B cell (primary cell): ENCODE measurements around the gene SEPTIN2. TPM values are rescaled to one million over a fixed set of nuclear protein-coding genes. Genes with fewer than 3 reads are reported as not detected.

ENCODE experiments used
- ATAC-seq: fragments of 200-7000 bp; cut with Tn5 transposase; one replicate; pipeline ENCODE4 v1.10.0; 2021; ENCODE audit warnings: low read depth, mild to moderate bottlenecking, moderate number of reproducible peaks, moderate library complexity
- CTCF ChIA-PET: fragments of 350-600 bp; sonication (Branson Sonifier 250); formaldehyde crosslinking; loops from one replicate; lab custom pipeline; 2021; ENCODE audit warnings: antibody characterized with exemption, inconsistent platforms; lab: Charles Lee
- POLR2A ChIA-PET: fragments of 350-600 bp; sonication (Branson Sonifier 250); formaldehyde crosslinking; loops from one replicate; lab custom pipeline; 2021; ENCODE audit warnings: antibody characterized with exemption; lab: Charles Lee
- DNase-seq: peaks from one replicate; pipeline ENCODE4 v3.0.0; 2013
- H2AFZ ChIP-seq: 2 replicates; pipeline ENCODE4 v1.6.1; 2012; ENCODE audit warnings: mild to moderate bottlenecking, low read depth, low read length; ENCODE audit not compliant: insufficient read depth, poor library complexity, severe bottlenecking
- H3K27ac ChIP-seq, 2 donors: 1 replicate in 1 of 2; 2 replicates in 1 of 2; pipeline ENCODE4 v1.5.1; 2012 to 2013; ENCODE audit warnings: low read length in 2 of 2, mild to moderate bottlenecking in 2 of 2, moderate library complexity in 1 of 2
- H3K27me3 ChIP-seq, 4 experiments: fragments of 200-600 bp in 1 of 4; sonication (generic) in 1 of 4; replicated peaks in 1 of 4; 1 replicate in 2 of 4; 2 replicates in 2 of 4; pipeline versions ENCODE4 v1.6.1 to v1.7.0; 2013 to 2016; ENCODE audit warnings: low read length in 3 of 4, mild to moderate bottlenecking in 2 of 4, mixed read lengths in 1 of 4, moderate library complexity in 1 of 4; ENCODE audit not compliant: insufficient read depth in 4 of 4, control insufficient read depth in 3 of 4; ENCODE audit errors: control extremely low read depth in 1 of 4
- H3K36me3 ChIP-seq, 2 experiments: replicated peaks in 1 of 2; 1 replicate in 1 of 2; 2 replicates in 1 of 2; pipeline versions ENCODE4 v1.6.1 to v1.7.1; 2013; ENCODE audit warnings: low read length in 1 of 2; ENCODE audit not compliant: insufficient read depth in 2 of 2, control insufficient read depth in 1 of 2; ENCODE audit errors: control extremely low read depth in 1 of 2, extremely low read depth in 1 of 2
- H3K4me1 ChIP-seq, 2 donors: fragments of 200-600 bp in 1 of 2; sonication (generic) in 1 of 2; 1 replicate in 1 of 2; 2 replicates in 1 of 2; pipeline versions ENCODE4 v1.5.1 to v1.6.1; 2013 to 2017; ENCODE audit warnings: low read length in 2 of 2; ENCODE audit not compliant: control insufficient read depth in 2 of 2, insufficient read depth in 2 of 2
- H3K4me2 ChIP-seq: replicated peaks from 2 replicates; pipeline ENCODE3; 2012; ENCODE audit warnings: mild to moderate bottlenecking, low read depth, low read length; ENCODE audit not compliant: poor library complexity, severe bottlenecking
- H3K4me3 ChIP-seq, 5 experiments: fragments of 200-600 bp in 1 of 5; sonication (generic) in 1 of 5; 1 replicate in 3 of 5; 2 replicates in 2 of 5; pipeline versions ENCODE4 v1.5.1 to v1.7.0; 2011 to 2016; ENCODE audit warnings: low read length in 4 of 5, mild to moderate bottlenecking in 4 of 5, low read depth in 2 of 5, control low read depth in 1 of 5, moderate library complexity in 1 of 5; ENCODE audit not compliant: insufficient read depth in 1 of 5; ENCODE audit errors: control extremely low read depth in 1 of 5, extremely low read depth in 1 of 5
- H3K79me2 ChIP-seq: fragments of 200-600 bp; sonication (generic); one replicate; pipeline ENCODE4 v1.6.0; 2016; ENCODE audit warnings: low read length; ENCODE audit not compliant: control insufficient read depth, insufficient read depth
- H3K9ac ChIP-seq: fragments of 200-600 bp; sonication (generic); 2 replicates; pipeline ENCODE4 v1.6.1; 2017; ENCODE audit warnings: mild to moderate bottlenecking, low read length, moderate library complexity
- H3K9me3 ChIP-seq, 3 donors: one replicate each; pipeline versions ENCODE4 v1.6.1 to v1.7.1; 2013; ENCODE audit warnings: low read length in 2 of 3; ENCODE audit not compliant: control insufficient read depth in 2 of 3, insufficient read depth in 1 of 3; ENCODE audit errors: control extremely low read depth in 1 of 3
- H4K20me1 ChIP-seq: 2 replicates; pipeline ENCODE4 v1.6.0; 2012; ENCODE audit warnings: mild to moderate bottlenecking, low read length; ENCODE audit not compliant: insufficient read depth, control insufficient read depth, poor library complexity, severe bottlenecking
- H3K27ac Mint-ChIP-seq: one replicate; pipeline ENCODE4 v1.8.0; 2021; ENCODE audit warnings: mixed read lengths
- H3K27me3 Mint-ChIP-seq: one replicate; pipeline ENCODE4 v1.8.0; 2021; ENCODE audit warnings: mixed read lengths
- H3K4me1 Mint-ChIP-seq: one replicate; pipeline ENCODE4 v1.8.0; 2021; ENCODE audit warnings: mixed read lengths
- H3K4me3 Mint-ChIP-seq: one replicate; pipeline ENCODE4 v1.8.0; 2021; ENCODE audit warnings: mixed read lengths
- H3K9me3 Mint-ChIP-seq: one replicate; pipeline ENCODE4 v1.8.0; 2022; ENCODE audit warnings: mixed read lengths; ENCODE audit not compliant: insufficient read depth
- EZH2 ChIP-seq: IDR thresholded peaks from 2 replicates; pipeline ENCODE4 v1.6.1; 2012; ENCODE audit warnings: borderline replicate concordance, low read depth, mild to moderate bottlenecking, moderate library complexity, low read length; ENCODE audit not compliant: insufficient read depth, poor library complexity, severe bottlenecking
- WGBS: methylation state at CpG from one replicate; pipeline ENCODE4 v1.1.5; 2013; ENCODE audit warnings: missing lambda C conversion rate; ENCODE audit not compliant: insufficient coverage; 5-methylcytosine and 5-hydroxymethylcytosine counted together
- intact Hi-C: fragments of 100-400 bp; cut with micrococcal nuclease; formaldehyde crosslinking; loops from one replicate; pipeline ENCODE4 v1.10.0; 2022
- polyA plus RNA-seq: library from polyadenylated mRNA; depleted of rRNA; stranded (reverse); fragments of >200 nt; gene quantifications from 2 replicates; pipeline ENCODE4 v1.2.3, GENCODE V29; 2012
- total RNA-seq, 2 donors: library from RNA; stranded (reverse); fragments of 120-200 nt in 1 of 2; gene quantifications; 1 replicate in 1 of 2; 2 replicates in 1 of 2; pipeline versions ENCODE4 v1.2.3 to v1.2.4, GENCODE V29; 2013 to 2022
- TF ChIP-seq, protein P1 (sequence below): fragments of 200-600 bp; IDR thresholded peaks from one replicate; pipeline ENCODE4 v1.8.0; 2022; ENCODE audit warnings: antibody characterized with exemption, mild to moderate bottlenecking

Gene SEPTIN2
- total and polyA plus RNA-seq, 2 donors (not counting 1 experiment from before 2014, with no cell fraction given), result 71.8 to 270 TPM

GRCh38 chr2:241366678-241367077, 51.0 kb downstream of the SEPTIN2 start:
- intact Hi-C loops, result no loop called here
- ATAC-seq (no peak), DNase-seq (no peak)
- peaks cover 0 to 12% of the 10 kb centered on the region in 2 experiments for H3K36me3 ChIP-seq
- peaks cover 86% of the 10 kb centered on the region for H3K79me2 ChIP-seq
- no peak overlapping the region for H2AFZ ChIP-seq
- H3K4me3 Mint-ChIP-seq, result peak overlapping the region; percentile 46
- ChIA-PET POLR2A (no interaction called here), CTCF (no interaction called here)
- H3K27ac ChIP-seq, result peak overlapping the region in 1 of 2 donors; percentile 14
- no peaks in the 10 kb centered on the region for H3K27me3 ChIP-seq
- no peaks in the 10 kb centered on the region for H3K9me3 ChIP-seq
- peak overlapping the region; percentile 30 for H3K4me2 ChIP-seq
- H3K9me3 Mint-ChIP-seq, result no peaks in the 10 kb centered on the region
- peaks cover 63% of the 10 kb centered on the region for H3K4me1 Mint-ChIP-seq
- H3K27ac Mint-ChIP-seq, result peak overlapping the region; percentile 78
- TF ChIP-seq, protein P1, sequence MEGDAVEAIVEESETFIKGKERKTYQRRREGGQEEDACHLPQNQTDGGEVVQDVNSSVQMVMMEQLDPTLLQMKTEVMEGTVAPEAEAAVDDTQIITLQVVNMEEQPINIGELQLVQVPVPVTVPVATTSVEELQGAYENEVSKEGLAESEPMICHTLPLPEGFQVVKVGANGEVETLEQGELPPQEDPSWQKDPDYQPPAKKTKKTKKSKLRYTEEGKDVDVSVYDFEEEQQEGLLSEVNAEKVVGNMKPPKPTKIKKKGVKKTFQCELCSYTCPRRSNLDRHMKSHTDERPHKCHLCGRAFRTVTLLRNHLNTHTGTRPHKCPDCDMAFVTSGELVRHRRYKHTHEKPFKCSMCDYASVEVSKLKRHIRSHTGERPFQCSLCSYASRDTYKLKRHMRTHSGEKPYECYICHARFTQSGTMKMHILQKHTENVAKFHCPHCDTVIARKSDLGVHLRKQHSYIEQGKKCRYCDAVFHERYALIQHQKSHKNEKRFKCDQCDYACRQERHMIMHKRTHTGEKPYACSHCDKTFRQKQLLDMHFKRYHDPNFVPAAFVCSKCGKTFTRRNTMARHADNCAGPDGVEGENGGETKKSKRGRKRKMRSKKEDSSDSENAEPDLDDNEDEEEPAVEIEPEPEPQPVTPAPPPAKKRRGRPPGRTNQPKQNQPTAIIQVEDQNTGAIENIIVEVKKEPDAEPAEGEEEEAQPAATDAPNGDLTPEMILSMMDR, result no peak
- peaks cover 45% of the 10 kb centered on the region for H4K20me1 ChIP-seq
- H3K27me3 Mint-ChIP-seq, result no peaks in the 10 kb centered on the region
- H3K9ac ChIP-seq, result no peak overlapping the region
- H3K4me1 ChIP-seq, result peaks cover 17 to 29% of the 10 kb centered on the region in 2 donors
- H3K4me3 ChIP-seq, result no peak overlapping the region
- WGBS, result 75% methylated on average over 1 of the region's 2 CpGs

DNA sequence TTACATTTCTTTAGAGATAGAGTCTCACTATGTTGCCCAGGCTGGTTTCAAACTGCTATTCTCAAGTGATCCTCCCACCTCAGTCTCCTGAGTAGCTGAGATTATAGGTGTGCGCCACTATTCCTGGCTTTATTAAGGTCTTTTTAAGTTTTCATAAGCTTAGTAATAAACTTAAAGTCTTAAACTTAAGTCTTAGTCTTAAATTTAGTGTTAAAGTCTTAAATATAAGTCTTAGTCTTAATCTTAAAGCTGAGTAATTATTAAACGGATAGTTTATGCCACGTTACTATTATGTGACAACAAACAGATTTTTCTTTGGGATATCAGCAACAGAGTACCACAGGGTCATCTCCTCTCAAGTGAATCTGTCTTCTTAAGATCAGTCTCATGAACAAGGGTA, 52.9 kb downstream of the SEPTIN2 start:
- H3K4me2 ChIP-seq, result no peak overlapping the region
- Mint-ChIP-seq H3K27me3 (no peaks in the 10 kb centered on the region), H3K9me3 (no peaks in the 10 kb centered on the region), H3K4me1 (peaks cover 69% of the 10 kb centered on the region), H3K4me3 (no peak overlapping the region), H3K27ac (peak overlapping the region; percentile 10)
- no peak overlapping the region for H2AFZ ChIP-seq
- intact Hi-C loops, result no loop called here
- peaks cover 0 to 15% of the 10 kb centered on the region in 2 experiments for H3K36me3 ChIP-seq
- no peak overlapping the region for H3K4me3 ChIP-seq
- no peak overlapping the region for H3K9ac ChIP-seq
- DNase-seq (no peak), ATAC-seq (no peak)
- TF ChIP-seq, protein P1, result no peak
- no peak for TF ChIP-seq EZH2
- H4K20me1 ChIP-seq, result peaks cover 52% of the 10 kb centered on the region
- H3K9me3 ChIP-seq, result no peaks in the 10 kb centered on the region
- POLR2A ChIA-PET, result interaction anchor here (0.6 kb wide), 1 partner anchor 42 kb away, joined by 10 read pairs; no protein-coding TSS in a partner anchor
- CTCF ChIA-PET, result interaction anchor here (1.4 to 1.6 kb wide), 3 partner anchors 10 to 517 kb away, joined by 3 to 5 read pairs (median 3); no protein-coding TSS in a partner anchor
- peaks cover 83% of the 10 kb centered on the region for H3K79me2 ChIP-seq
- WGBS, result no CpG with 5 or more reads among the region's 3 CpGs
- H3K27ac ChIP-seq, result no peak overlapping the region
- H3K4me1 ChIP-seq, result peaks cover 30 to 43% of the 10 kb centered on the region in 2 donors
- H3K27me3 ChIP-seq, result no peaks in the 10 kb centered on the region
